ENCODE measurements around the gene PPP1R2.
"Not testable (repeated sequence)": the region's sequence is repeated elsewhere in the genome, so short reads cannot be mapped to it uniquely, and the experiment has no call there.

PPP1R2 gene

DNA sequence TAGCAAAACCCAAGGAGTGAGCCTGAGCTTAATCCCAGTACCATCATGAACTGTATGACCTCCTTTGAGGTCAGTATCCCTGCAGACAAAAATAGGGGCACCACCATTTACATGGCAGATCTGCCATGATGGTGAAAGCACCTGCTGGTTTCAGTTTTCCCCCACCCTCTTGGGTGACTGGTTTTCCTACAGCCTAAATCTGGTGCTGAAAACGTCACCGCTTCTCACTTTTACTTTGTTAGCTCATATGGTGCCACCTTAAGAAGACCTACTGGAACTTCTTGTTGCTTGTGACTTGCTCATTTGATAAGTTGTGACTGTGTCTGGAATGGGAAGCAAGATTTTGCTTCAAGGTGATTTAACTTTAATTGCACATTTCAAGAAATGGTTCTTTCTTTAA, 5.1 kb downstream of the PPP1R2 start:
- no peak overlapping the region for H3K27ac ChIP-seq (ENCODE audit: low read depth, low read length)
- peaks cover 4% of the 10 kb centered on the region; the same call in 1 of the 2 replicates for H3K27me3 ChIP-seq (ENCODE audit: control insufficient read depth, insufficient read depth, low read length)
- H3K36me3 ChIP-seq (ENCODE audit: control insufficient read depth, insufficient read depth, low read length): no peaks in the 10 kb centered on the region
- H3K9me3 ChIP-seq (ENCODE audit: control insufficient read depth, insufficient read depth, low read length): no peaks in the 10 kb centered on the region
- peaks cover 8% of the 10 kb centered on the region for H3K4me1 ChIP-seq (ENCODE audit: control insufficient read depth, insufficient read depth, low read length)
- no peak overlapping the region for H3K9ac ChIP-seq (ENCODE audit: low read depth, low read length)
- no peak overlapping the region for H3K4me3 ChIP-seq (ENCODE audit: low read depth, low read length)

GRCh38 chr3:195535293-195535692, 7.8 kb downstream of the PPP1R2 start:
- Histone ChIP-seq H3K27ac (ENCODE audit: low read depth, low read length) (no peak overlapping the region), H3K4me1 (ENCODE audit: control insufficient read depth, insufficient read depth, low read length) (no peaks in the 10 kb centered on the region), H3K9ac (ENCODE audit: low read depth, low read length) (no peak overlapping the region), H3K9me3 (ENCODE audit: control insufficient read depth, insufficient read depth, low read length) (no peaks in the 10 kb centered on the region), H3K36me3 (ENCODE audit: control insufficient read depth, insufficient read depth, low read length) (no peaks in the 10 kb centered on the region), H3K4me3 (ENCODE audit: low read depth, low read length) (no peak overlapping the region), H3K27me3 (ENCODE audit: control insufficient read depth, insufficient read depth, low read length) (no peaks in the 10 kb centered on the region)

- H3K36me3 ChIP-seq (ENCODE audit: control insufficient read depth, insufficient read depth, low read length): no peaks in the 10 kb centered on the region
- H3K4me1 ChIP-seq (ENCODE audit: control insufficient read depth, insufficient read depth, low read length): no peaks in the 10 kb centered on the region
- no peak overlapping the region for H3K4me3 ChIP-seq (ENCODE audit: low read depth, low read length)
- no peaks in the 10 kb centered on the region for H3K9me3 ChIP-seq (ENCODE audit: control insufficient read depth, insufficient read depth, low read length)
- no peak overlapping the region for H3K27ac ChIP-seq (ENCODE audit: low read depth, low read length)
- H3K27me3 ChIP-seq (ENCODE audit: control insufficient read depth, insufficient read depth, low read length): no peaks in the 10 kb centered on the region
- H3K9ac ChIP-seq (ENCODE audit: low read depth, low read length): no peak overlapping the region
Observed at GRCh38 chr3:195532834-195533233, 10.3 kb downstream of the PPP1R2 start.

GRCh38 chr3:195532345-195532744, 10.8 kb downstream of the PPP1R2 start:
- Histone ChIP-seq H3K4me1 (ENCODE audit: control insufficient read depth, insufficient read depth, low read length) (no peaks in the 10 kb centered on the region), H3K9ac (ENCODE audit: low read depth, low read length) (no peak overlapping the region), H3K4me3 (ENCODE audit: low read depth, low read length) (no peak overlapping the region), H3K27me3 (ENCODE audit: control insufficient read depth, insufficient read depth, low read length) (no peaks in the 10 kb centered on the region), H3K36me3 (ENCODE audit: control insufficient read depth, insufficient read depth, low read length) (no peaks in the 10 kb centered on the region), H3K9me3 (ENCODE audit: control insufficient read depth, insufficient read depth, low read length) (no peaks in the 10 kb centered on the region), H3K27ac (ENCODE audit: low read depth, low read length) (no peak overlapping the region)

GRCh38 chr3:195531683-195532082, 11.4 kb downstream of the PPP1R2 start:
- H3K9me3 ChIP-seq (ENCODE audit: control insufficient read depth, insufficient read depth, low read length): no peaks in the 10 kb centered on the region
- H3K27ac ChIP-seq (ENCODE audit: low read depth, low read length): no peak overlapping the region
- no peak overlapping the region for H3K4me3 ChIP-seq (ENCODE audit: low read depth, low read length)
- H3K36me3 ChIP-seq (ENCODE audit: control insufficient read depth, insufficient read depth, low read length): no peaks in the 10 kb centered on the region
- no peak overlapping the region for H3K9ac ChIP-seq (ENCODE audit: low read depth, low read length)
- H3K27me3 ChIP-seq (ENCODE audit: control insufficient read depth, insufficient read depth, low read length): no peaks in the 10 kb centered on the region
- no peaks in the 10 kb centered on the region for H3K4me1 ChIP-seq (ENCODE audit: control insufficient read depth, insufficient read depth, low read length)

- H3K27ac ChIP-seq (ENCODE audit: low read depth, low read length): no peak overlapping the region
- H3K9ac ChIP-seq (ENCODE audit: low read depth, low read length): no peak overlapping the region
- no peaks in the 10 kb centered on the region for H3K4me1 ChIP-seq (ENCODE audit: control insufficient read depth, insufficient read depth, low read length)
- no peak overlapping the region for H3K4me3 ChIP-seq (ENCODE audit: low read depth, low read length)
- no peaks in the 10 kb centered on the region for H3K9me3 ChIP-seq (ENCODE audit: control insufficient read depth, insufficient read depth, low read length)
- no peaks in the 10 kb centered on the region for H3K27me3 ChIP-seq (ENCODE audit: control insufficient read depth, insufficient read depth, low read length)
- peaks cover 9% of the 10 kb centered on the region; the same call in 1 of the 2 replicates for H3K36me3 ChIP-seq (ENCODE audit: control insufficient read depth, insufficient read depth, low read length)
Observed at GRCh38 chr3:195526492-195526891, 16.6 kb downstream of the PPP1R2 start.

DNA sequence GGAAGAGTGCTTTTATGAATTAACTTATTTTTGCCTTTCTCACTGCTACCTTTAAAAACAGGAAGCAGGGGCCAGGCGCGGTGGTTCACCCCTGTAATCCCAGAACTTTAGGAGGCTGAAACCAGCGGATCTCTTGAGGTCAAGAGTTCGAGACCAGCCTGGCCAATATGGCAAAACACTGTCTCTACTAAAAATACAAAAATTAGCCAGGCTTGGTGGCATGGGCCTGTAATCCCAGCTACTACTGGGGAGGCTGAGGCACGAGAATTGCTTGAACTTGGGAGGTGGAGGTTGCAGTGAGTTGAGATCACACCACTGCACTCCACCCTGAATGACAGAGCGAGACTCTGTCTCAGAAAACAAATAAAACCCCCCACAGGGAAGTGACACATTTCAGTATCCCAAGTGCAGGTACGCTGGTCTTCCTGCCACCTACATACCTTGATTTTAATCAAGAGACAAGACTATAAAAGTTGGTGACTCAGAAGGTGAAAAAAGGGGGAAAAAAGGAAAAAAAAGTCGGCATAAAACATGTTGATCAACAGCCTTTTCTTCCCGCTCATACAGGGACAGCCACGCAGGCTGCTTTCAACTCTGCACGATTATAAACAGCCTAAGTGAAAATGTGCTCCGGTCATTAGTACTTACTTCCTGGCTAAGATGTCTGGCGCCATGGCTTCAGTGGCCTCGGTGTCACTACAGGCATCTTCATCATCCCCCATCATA, 18.8 kb downstream of the PPP1R2 start:
- H3K4me1 ChIP-seq (ENCODE audit: control insufficient read depth, insufficient read depth, low read length): no peaks in the 10 kb centered on the region

DNA sequence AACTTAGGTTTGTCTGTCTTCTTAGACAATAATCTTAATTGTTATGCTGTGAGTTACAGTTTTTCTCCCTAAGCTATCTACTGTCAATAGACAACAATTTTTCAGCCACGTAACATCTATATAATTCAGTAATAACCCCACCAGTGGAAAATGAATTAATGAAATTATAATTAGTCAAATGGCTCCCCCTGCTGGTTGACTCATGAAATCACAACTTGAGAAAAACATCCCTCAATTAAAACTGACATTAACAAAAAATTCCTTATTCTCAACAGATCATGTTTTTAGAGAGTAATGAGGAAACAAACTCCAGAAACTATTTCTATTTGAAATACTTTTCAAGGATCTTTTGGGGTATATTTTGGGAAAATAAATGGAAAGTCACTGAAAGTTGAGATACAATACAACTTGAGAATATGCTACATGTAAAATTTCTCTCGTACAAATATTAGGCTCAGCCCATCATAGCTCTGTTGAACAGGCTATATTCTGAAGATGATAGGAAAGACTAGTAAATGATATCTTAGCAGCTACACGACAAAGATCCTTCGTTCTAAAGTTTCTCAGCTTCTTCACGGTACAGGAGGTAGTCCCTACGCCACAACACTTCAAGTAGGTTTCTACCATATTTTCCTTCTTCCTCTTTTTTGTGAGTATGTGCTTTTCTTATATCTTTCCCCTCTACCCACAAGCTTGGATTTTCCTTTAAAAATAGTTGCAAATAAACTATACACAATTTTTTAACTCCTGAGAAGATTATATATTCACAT, 20.7 kb downstream of the PPP1R2 start:
- Histone ChIP-seq H3K36me3 (ENCODE audit: control insufficient read depth, insufficient read depth, low read length) (peaks cover 9% of the 10 kb centered on the region), H3K9ac (ENCODE audit: low read depth, low read length) (no peak overlapping the region), H3K4me3 (ENCODE audit: low read depth, low read length) (no peak overlapping the region), H3K27me3 (ENCODE audit: control insufficient read depth, insufficient read depth, low read length) (no peaks in the 10 kb centered on the region), H3K27ac (ENCODE audit: low read depth, low read length) (no peak overlapping the region), H3K4me1 (ENCODE audit: control insufficient read depth, insufficient read depth, low read length) (no peaks in the 10 kb centered on the region), H3K9me3 (ENCODE audit: control insufficient read depth, insufficient read depth, low read length) (no peaks in the 10 kb centered on the region)

More for the DNA sequence above, 18.8 kb downstream of the PPP1R2 start:
- Histone ChIP-seq H3K27ac (ENCODE audit: low read depth, low read length) (no peak overlapping the region), H3K4me3 (ENCODE audit: low read depth, low read length) (no peak overlapping the region), H3K9me3 (ENCODE audit: control insufficient read depth, insufficient read depth, low read length) (no peaks in the 10 kb centered on the region), H3K9ac (ENCODE audit: low read depth, low read length) (no peak overlapping the region), H3K36me3 (ENCODE audit: control insufficient read depth, insufficient read depth, low read length) (peaks cover 9% of the 10 kb centered on the region; the same call in 1 of the 2 replicates), H3K27me3 (ENCODE audit: control insufficient read depth, insufficient read depth, low read length) (no peaks in the 10 kb centered on the region)

- Histone ChIP-seq H3K27ac (ENCODE audit: low read depth, low read length) (no peak overlapping the region), H3K9ac (ENCODE audit: low read depth, low read length) (no peak overlapping the region), H3K9me3 (ENCODE audit: control insufficient read depth, insufficient read depth, low read length) (no peaks in the 10 kb centered on the region), H3K27me3 (ENCODE audit: control insufficient read depth, insufficient read depth, low read length) (no peaks in the 10 kb centered on the region), H3K4me3 (ENCODE audit: low read depth, low read length) (no peak overlapping the region), H3K36me3 (ENCODE audit: control insufficient read depth, insufficient read depth, low read length) (peaks cover 31% of the 10 kb centered on the region), H3K4me1 (ENCODE audit: control insufficient read depth, insufficient read depth, low read length) (no peaks in the 10 kb centered on the region)
Observed at GRCh38 chr3:195517030-195517429, 26.1 kb downstream of the PPP1R2 start.

DNA sequence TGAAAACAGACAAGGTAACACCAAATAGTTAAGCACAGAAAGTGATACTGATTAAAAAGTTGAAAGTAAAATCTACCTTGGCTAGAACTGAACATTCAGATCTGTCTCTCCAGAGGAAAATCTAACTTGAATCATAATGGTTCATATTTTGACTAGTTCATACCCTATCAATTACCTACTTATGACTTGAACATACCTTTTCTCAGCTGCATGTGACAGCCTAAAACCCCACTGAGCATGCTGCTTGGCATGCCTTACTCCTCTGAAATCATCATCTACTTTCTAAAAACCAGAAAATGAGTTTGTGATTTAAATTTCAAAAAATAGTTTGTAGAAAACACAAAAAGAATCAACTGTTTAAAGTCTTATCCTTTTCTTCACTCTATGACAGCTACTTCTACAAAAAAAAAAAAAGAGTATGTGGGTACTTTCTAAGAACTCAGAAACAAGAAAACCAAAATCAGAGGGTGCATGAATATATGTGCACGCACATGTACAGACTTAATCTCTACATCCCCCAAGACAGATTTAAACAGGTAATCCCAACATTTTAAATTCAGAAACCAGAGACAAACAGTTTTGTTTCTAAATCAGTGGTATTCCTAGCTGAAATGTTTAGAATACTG, 28.4 kb downstream of the PPP1R2 start:
- not testable (repeated sequence) for H3K27me3 ChIP-seq (ENCODE audit: control insufficient read depth, insufficient read depth, low read length); H3K4me3 ChIP-seq (ENCODE audit: low read depth, low read length); H3K9me3 ChIP-seq (ENCODE audit: control insufficient read depth, insufficient read depth, low read length); H3K27ac ChIP-seq (ENCODE audit: low read depth, low read length); H3K9ac ChIP-seq (ENCODE audit: low read depth, low read length); H3K4me1 ChIP-seq (ENCODE audit: control insufficient read depth, insufficient read depth, low read length)
- peaks cover 31% of the 10 kb centered on the region for H3K36me3 ChIP-seq (ENCODE audit: control insufficient read depth, insufficient read depth, low read length)

DNA sequence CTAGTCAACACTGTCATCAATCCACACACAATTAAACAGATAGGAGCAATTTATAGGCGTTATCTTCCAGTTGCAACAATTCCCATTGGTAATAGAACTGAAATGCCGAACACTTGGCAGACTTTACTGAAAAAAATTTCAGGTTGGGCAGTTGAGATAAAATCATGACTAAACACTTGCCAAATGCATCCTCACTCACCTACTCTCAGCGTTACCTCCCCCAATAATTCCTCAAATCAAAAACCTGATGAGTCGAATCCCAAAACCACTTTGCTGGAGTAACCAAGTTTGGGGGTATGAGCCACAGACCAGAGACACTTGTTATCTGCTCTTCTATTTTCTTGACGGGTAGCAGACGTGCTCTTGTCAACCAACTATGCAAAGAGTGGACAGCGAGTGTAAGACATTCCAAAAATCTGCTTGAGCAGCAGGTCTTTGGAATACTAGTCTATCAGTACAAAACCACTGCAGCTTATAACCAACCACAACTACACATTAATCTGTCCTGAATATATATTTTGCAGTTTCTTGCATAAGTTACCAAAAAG, 30.3 kb downstream of the PPP1R2 start:
- Histone ChIP-seq H3K27ac (ENCODE audit: low read depth, low read length) (no peak overlapping the region), H3K4me1 (ENCODE audit: control insufficient read depth, insufficient read depth, low read length) (no peaks in the 10 kb centered on the region), H3K27me3 (ENCODE audit: control insufficient read depth, insufficient read depth, low read length) (no peaks in the 10 kb centered on the region), H3K36me3 (ENCODE audit: control insufficient read depth, insufficient read depth, low read length) (peaks cover 31% of the 10 kb centered on the region), H3K9ac (ENCODE audit: low read depth, low read length) (no peak overlapping the region), H3K4me3 (ENCODE audit: low read depth, low read length) (no peak overlapping the region), H3K9me3 (ENCODE audit: control insufficient read depth, insufficient read depth, low read length) (no peaks in the 10 kb centered on the region)
